Activated CD8-positive, alpha-beta memory T cell treated with anti-CD3 and anti-CD28 coated beads, Interleukin-2, amount 50 U/mL, for 48 hours (primary cell): ENCODE measurements around the gene ID3.

ENCODE experiments used
- DNase-seq: peaks from one replicate; pipeline ENCODE4 v3.0.0-alpha.2; 2020

Gene ID3

GRCh38 chr1:23564529-23565122 is 5.3 kb upstream of the ID3 start:
- no peak for DNase-seq

DNA sequence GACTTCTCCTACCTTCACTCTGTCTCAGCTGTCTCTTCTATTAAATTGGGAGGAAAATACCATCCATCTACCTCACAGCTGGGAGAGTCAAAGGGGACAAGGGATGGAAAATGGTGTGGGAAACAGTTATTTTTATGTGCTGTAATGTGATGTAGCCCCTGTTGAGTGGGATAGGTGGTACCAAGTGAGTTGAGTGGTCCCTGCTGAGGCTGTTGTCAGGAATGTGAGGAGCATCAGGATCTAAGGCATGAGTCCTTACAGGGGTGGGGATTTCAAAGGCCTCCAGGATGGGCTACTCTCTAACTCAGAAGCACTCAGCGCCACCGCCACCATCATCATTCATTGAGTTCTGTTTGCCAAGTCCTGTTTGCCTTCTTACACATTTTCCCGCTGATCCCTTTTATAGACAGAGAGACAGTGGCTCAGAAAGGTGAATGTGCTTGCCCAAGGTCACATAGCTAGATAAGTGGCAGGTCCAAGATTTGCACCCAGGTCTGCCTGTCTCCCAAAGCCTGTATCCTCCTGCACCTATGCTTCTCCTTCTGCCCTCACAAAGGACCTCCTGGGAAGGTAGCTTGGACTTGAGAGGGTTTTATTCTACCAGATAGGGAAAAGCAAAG is 4.6 kb upstream of the ID3 start:
- DNase-seq: no peak

DNA sequence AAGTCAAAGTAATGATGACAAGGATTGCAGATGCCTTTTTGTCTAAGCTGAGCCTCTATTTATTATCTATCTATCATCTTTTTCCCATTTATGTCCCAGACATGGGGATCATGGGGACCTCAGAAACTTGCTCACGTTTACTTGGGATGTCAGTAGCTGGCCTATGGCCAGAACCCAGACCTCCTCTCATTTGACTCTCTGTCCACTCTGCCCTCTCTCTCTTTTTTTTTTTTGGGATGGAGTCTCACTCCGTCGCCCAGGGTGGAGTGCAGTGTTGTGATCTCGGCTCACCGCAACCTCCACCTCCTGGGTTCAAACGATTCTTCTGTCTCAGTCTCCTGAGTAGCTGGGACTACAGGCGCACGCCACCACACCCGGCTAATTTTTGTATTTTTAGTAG is 3.7 kb upstream of the ID3 start:
- DNase-seq: no peak

DNA sequence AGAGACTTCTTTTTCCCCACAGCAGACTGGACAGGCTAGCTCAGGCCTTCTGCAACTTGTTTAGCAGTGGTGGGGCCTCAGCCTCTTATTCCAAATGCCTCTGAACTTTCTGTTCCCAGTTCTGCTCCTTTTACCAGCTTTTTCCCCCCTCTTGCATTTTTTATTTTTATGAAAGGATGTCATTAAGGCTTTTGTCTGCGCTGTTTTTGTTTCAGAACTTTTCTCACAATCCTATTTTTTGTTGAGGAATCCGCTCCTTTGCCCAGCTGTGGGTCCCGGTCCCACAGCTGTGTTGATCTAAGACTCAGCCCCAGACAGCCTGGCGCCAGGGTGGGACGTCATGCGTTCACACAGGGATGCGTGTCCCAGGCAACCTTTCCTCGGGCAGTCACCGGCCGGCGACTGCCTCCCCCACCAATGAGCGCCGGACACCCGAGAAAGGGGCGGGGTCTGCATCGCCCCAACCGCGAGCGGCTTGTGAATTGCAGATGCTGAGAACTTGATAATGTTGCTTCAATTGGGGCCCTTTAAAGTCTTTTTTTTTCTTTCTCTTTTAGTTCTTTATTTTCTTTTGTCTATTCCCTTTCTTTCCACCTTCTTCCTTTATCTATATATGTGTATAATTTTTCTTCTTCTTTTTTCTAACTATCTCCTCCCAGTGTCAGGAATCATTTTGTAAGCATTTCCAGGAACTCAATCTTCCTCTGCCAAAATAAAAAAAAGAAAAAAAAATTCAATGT is 3.0 kb upstream of the ID3 start:
- no peak for DNase-seq

DNA sequence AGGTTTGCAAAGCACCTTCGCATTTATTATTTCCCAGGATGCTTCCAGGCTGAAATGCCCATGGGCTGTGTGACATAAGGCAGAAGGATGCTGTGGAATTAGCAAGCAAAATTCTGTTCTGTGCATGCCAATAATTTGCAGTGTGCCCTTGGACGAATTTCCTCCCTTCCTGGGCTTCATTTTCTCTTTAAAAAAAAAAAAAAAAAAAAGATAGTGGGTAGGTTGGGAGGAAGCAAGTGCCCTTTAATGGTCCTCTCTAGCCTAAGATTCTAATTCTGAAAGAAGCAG is 2.5 kb upstream of the ID3 start:
- DNase-seq: no peak

DNA sequence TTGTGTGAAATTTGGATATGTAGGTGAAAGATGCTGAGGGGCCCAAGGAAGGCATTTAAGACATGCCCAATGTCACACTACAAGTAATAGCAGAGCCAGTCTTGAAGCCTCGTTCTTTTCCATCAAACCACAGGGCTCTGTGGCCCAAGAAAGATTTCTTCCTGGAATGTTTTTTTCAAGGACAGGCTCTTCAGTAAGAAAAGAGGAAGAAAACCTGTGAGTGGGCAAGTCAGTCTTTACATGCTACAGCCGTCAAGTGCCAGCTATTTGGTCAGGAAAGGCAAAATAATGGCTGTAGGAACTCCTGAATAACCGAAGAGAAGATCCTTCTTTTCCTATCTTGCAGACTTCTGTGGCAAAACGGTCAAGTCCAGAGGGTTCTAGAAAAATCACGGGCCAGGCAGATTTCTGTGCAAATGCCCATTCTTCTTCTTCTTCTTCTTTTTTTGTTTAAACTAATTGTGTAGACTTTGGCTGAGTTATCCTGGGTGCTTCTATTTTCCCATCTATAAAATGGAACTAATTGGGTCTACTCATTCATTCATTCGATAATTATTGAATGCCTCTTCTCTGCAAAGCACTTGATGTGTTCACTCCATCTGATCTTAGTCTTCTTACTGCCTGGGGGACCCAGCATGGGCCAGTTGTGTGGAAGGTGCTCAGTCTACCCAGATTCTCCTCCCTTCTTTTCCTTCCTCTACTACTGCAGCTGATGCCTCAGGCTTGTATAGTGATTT is 1.9 kb upstream of the ID3 start:
- no peak for DNase-seq

- DNase-seq: no peak
These were observed 862 bp upstream of the ID3 start for GRCh38 chr1:23559985-23560741.

DNA sequence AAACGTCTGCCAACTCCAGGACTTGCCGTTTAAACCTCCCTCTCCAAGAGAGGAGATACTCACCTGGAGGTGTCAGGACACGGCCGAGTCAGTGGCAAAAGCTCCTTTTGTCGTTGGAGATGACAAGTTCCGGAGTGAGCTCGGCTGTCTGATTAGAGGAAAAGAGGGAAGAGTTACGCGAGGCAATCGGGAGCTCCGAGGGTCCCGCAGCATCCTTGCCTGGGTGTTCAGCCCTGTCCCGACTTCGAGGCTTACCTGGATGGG is 497 bp downstream of the ID3 start:
- DNase-seq: no peak

DNA sequence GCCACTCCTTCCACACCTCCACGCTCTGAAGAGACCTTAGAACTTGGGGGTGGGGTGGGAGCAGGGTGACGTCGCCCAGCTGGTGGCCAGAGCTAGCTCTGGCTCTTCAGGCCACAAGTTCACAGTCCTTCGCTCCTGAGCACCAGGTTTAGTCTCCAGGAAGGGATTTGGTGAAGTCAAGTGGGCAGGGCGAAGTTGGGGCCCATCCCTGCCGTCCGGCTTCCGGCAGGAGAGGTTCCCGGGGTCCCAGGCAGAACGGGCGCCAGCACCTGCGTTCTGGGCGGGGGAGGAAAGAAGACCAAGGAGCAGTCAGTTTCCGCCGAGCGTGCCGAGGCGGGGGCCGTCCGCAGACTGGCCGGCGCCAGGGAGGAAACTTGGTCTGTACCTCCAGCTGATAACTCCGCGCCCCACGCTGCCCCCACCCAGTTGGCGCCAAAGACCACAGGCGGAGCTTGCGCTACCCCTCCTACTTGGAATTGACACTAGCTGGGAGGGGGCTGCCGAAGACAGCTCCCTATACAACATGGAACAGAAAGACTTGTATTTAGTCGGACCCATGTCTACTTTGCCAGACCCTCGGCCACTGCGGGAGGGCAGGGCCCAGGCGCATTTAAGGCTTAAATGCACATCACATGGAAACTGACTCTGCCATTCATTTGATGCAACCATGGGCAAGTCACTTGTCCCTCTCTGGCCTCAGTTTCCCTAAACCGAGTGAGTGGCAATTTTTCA is 995 bp downstream of the ID3 start:
- peak; percentile 73 for DNase-seq

GRCh38 chr1:23557471-23558124 is 1.7 kb downstream of the ID3 start:
- no peak for DNase-seq

GRCh38 chr1:23556635-23557470 is 2.4 kb downstream of the ID3 start:
- no peak for DNase-seq

GRCh38 chr1:23555986-23556634 is 3.2 kb downstream of the ID3 start:
- no peak for DNase-seq

DNA sequence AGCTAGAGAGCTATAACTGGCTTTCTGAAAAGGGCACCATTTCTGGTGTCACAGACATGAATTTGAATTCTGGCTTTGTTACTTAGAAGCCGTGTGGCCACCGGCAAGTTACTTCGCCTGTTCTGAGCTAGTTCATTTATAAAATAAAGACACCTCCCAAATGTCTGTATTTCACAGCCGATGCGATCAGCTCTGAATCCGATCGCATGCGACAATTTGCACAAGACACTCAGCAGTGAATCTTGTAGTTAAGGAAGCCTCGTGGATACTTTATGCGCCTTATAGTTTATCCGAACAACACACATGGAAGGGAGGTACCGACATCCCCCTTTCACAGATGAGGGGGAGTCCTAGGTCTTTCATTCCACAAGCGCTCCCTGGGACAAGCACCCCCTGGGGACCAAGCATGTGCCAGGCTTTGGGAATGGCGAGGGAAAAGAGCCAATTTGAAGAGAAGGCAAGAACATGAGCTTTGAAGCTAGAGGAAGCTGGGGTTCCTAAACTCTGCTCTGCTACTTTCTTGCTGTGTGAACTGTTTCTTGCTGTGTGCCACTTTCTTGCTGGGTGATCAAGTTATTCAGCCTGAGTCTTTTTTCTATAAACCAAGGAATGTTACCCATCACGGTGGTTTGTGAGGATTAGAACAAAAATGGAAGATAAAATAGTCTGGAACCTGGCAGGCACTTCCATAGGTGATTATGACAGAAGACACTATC is 3.9 kb downstream of the ID3 start:
- DNase-seq: no peak

DNA sequence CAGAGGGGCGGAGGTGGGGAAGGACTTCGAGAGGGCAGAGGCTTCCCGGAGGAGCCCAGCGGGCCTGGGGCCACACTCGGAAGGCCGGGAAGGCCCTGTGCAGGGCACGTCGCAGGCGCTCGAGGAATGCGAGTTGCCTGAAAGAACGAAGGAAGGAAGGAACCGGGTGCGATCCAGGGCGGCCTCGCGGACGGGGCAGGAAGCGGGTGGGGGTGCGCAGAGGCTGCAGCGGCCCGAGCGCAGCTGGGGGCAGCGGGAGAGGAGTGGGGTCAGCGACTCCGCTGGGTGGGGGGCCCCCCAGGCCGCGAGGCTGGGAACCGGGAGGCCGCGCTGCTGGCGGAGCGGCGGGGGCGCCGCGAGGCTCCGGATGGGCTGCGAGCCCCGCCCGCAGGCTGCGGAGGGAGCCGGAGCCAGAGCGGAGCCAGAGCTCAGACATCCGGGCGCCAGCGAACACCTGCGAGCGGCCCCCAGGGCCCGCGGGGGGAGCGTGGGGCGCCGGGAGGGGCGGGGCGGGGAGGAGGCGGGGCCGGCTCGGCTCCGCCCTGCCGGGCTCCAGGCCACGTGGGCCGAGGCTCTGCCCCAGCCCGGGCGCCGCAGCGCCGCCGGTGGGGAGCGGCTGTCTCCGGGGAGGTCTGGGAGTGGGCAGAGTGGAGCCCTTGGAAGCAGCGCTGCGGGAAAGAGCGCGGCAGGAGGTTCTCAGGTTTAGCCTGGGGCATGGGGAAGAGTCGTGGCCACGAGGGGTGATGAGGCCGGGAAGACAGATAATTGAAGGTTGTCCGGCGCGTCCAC is 4.6 kb downstream of the ID3 start:
- peak; percentile 89 for DNase-seq

- DNase-seq: no peak
These were observed 5.2 kb downstream of the ID3 start for GRCh38 chr1:23554127-23554480.

GRCh38 chr1:23553231-23554126 is 5.8 kb downstream of the ID3 start:
- peak; percentile 60 for DNase-seq

DNA sequence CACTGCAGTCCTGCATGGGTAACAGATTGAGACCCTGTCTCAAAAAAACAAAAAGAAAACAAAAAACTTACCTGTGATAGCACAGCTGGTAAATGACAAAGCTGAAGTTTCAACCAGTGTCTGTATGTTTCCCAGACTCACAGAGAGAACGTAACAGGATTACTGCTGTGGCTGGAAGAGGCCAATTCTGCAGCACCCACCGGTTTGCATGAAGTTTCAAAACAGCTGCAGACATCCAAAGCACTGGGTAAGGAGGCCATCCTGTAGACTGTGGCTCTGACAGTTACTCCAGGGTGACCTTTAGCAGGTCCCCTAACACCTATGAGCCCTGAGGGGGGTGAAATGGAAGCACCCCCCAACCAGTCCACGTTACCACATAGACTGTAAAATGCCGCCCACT is 7.5 kb downstream of the ID3 start:
- DNase-seq: no peak

- no peak for DNase-seq
These were observed 10.6 kb downstream of the ID3 start for GRCh38 chr1:23548704-23549143.
